ENCODE measurements around the gene GORAB.

GORAB gene

GRCh38 chr1:170562646-170563338 lies 30.8 kb downstream of the GORAB start:
- no peak overlapping the region for H3K4me2 ChIP-seq (ENCODE audit: low read length, poor library complexity, severe bottlenecking)

GRCh38 chr1:170567214-170567613 lies 35.2 kb downstream of the GORAB start:
- Histone ChIP-seq H3K18ac (ENCODE audit: low read depth in 1 of 2, low read length in 2 of 2) (no peak overlapping the region), H2BK15ac (ENCODE audit: low read depth, poor library complexity, severe bottlenecking) (no peak overlapping the region), H3K4me2 (ENCODE audit: low read length, poor library complexity, severe bottlenecking) (no peak overlapping the region), H4K8ac (ENCODE audit: low read length) (no peak overlapping the region), H3K4ac (ENCODE audit: low read depth in 1 of 2, low read length in 2 of 2) (no peak overlapping the region), H3K27me3 (ENCODE audit: control insufficient read depth in 1 of 2, insufficient read depth in 1 of 2, low read length in 2 of 2) (no peaks in the 10 kb centered on the region), H3K23ac (ENCODE audit: low read length in 2 of 2) (no peak overlapping the region), H2AFZ (ENCODE audit: low read depth, low read length) (no peak overlapping the region), H3K79me1 (replicated peaks; ENCODE audit: low read length, poor library complexity, severe bottlenecking) (no peaks in the 10 kb centered on the region), H3K4me3 (ENCODE audit: insufficient read depth in 1 of 2, low read depth in 1 of 2, low read length in 2 of 2) (no peak overlapping the region), H4K91ac (ENCODE audit: low read length) (no peak overlapping the region), H3K14ac (ENCODE audit: low read length in 2 of 2) (no peak overlapping the region), H3K4me1 (ENCODE audit: control insufficient read depth, insufficient read depth, low read depth, low read length) (peaks cover 2% of the 10 kb centered on the region), H2BK12ac (ENCODE audit: low read length in 2 of 2) (no peak overlapping the region), H3K36me3 (ENCODE audit: control insufficient read depth in 1 of 2, insufficient read depth in 2 of 2, low read depth in 1 of 2, low read length in 2 of 2) (no peaks in the 10 kb centered on the region), H3K9ac (ENCODE audit: low read length) (no peak overlapping the region), H2BK120ac (ENCODE audit: low read depth, low read length) (no peak overlapping the region), H2AK5ac (ENCODE audit: low read length, severe bottlenecking) (no peak overlapping the region), H2BK5ac (ENCODE audit: low read depth, low read length, poor library complexity, severe bottlenecking) (no peak overlapping the region), H3K27ac (ENCODE audit: low read length, poor library complexity, severe bottlenecking) (no peak overlapping the region), H3K9me3 (ENCODE audit: control insufficient read depth, low read length) (no peaks in the 10 kb centered on the region)
- WGBS, result 87% methylated on average over 3 of the region's 3 CpGs
- DNase-seq, result no peak

More at GRCh38 chr1:170562646-170563338, 30.8 kb downstream of the GORAB start:
- no peaks in the 10 kb centered on the region for H3K36me3 ChIP-seq (ENCODE audit: control insufficient read depth in 1 of 2, insufficient read depth in 2 of 2, low read depth in 1 of 2, low read length in 2 of 2)
- WGBS, result 42% methylated on average over 4 of the region's 7 CpGs
- H3K27ac ChIP-seq (ENCODE audit: low read length, poor library complexity, severe bottlenecking), result peak overlapping the region; percentile 81
- peak; percentile 71 for DNase-seq
- no peaks in the 10 kb centered on the region for H3K79me1 ChIP-seq (replicated peaks; ENCODE audit: low read length, poor library complexity, severe bottlenecking)
- peaks cover 38% of the 10 kb centered on the region for H3K9me3 ChIP-seq (ENCODE audit: control insufficient read depth, low read length)
- H2BK12ac ChIP-seq (ENCODE audit: low read length in 2 of 2), result peak overlapping the region; percentile 15 to 92
- H3K4me1 ChIP-seq (ENCODE audit: control insufficient read depth, insufficient read depth, low read depth, low read length), result peaks cover 2% of the 10 kb centered on the region
- H3K27me3 ChIP-seq (ENCODE audit: control insufficient read depth in 1 of 2, insufficient read depth in 1 of 2, low read length in 2 of 2), result no peaks in the 10 kb centered on the region
- H4K8ac ChIP-seq (ENCODE audit: low read length), result peak overlapping the region; percentile 8
- peak overlapping the region; percentile 46 for H2BK5ac ChIP-seq (ENCODE audit: low read depth, low read length, poor library complexity, severe bottlenecking)
- H3K23ac ChIP-seq (ENCODE audit: low read length in 2 of 2), result no peak overlapping the region
- H3K9ac ChIP-seq (ENCODE audit: low read length), result peak overlapping the region; percentile 89
- H2AFZ ChIP-seq (ENCODE audit: low read depth, low read length), result no peak overlapping the region
- H2BK15ac ChIP-seq (ENCODE audit: low read depth, poor library complexity, severe bottlenecking), result peak overlapping the region; percentile 66
- peak overlapping the region; percentile 60 to 81 for H3K18ac ChIP-seq (ENCODE audit: low read depth in 1 of 2, low read length in 2 of 2)
- peak overlapping the region; percentile 19 for H4K91ac ChIP-seq (ENCODE audit: low read length)
- peak overlapping the region in 1 of 2 experiments; percentile 44 for H3K4me3 ChIP-seq (ENCODE audit: insufficient read depth in 1 of 2, low read depth in 1 of 2, low read length in 2 of 2)
- H2BK120ac ChIP-seq (ENCODE audit: low read depth, low read length), result peak overlapping the region; percentile 56
- no peak overlapping the region for H2AK5ac ChIP-seq (ENCODE audit: low read length, severe bottlenecking)
- H3K4ac ChIP-seq (ENCODE audit: low read depth in 1 of 2, low read length in 2 of 2), result peak overlapping the region in 1 of 2 experiments; percentile 32
- H3K14ac ChIP-seq (ENCODE audit: low read length in 2 of 2), result peak overlapping the region in 1 of 2 experiments; percentile 48

GRCh38 chr1:170568197-170568596 lies 36.2 kb downstream of the GORAB start:
- Histone ChIP-seq H2BK12ac (ENCODE audit: low read length in 2 of 2) (no peak overlapping the region), H4K8ac (ENCODE audit: low read length) (no peak overlapping the region), H3K4ac (ENCODE audit: low read depth in 1 of 2, low read length in 2 of 2) (no peak overlapping the region), H3K4me2 (ENCODE audit: low read length, poor library complexity, severe bottlenecking) (no peak overlapping the region), H3K14ac (ENCODE audit: low read length in 2 of 2) (no peak overlapping the region), H2AK5ac (ENCODE audit: low read length, severe bottlenecking) (no peak overlapping the region), H3K79me1 (replicated peaks; ENCODE audit: low read length, poor library complexity, severe bottlenecking) (no peaks in the 10 kb centered on the region), H2BK15ac (ENCODE audit: low read depth, poor library complexity, severe bottlenecking) (no peak overlapping the region), H4K91ac (ENCODE audit: low read length) (no peak overlapping the region), H3K18ac (ENCODE audit: low read depth in 1 of 2, low read length in 2 of 2) (no peak overlapping the region), H3K27ac (ENCODE audit: low read length, poor library complexity, severe bottlenecking) (no peak overlapping the region), H2BK120ac (ENCODE audit: low read depth, low read length) (no peak overlapping the region), H3K36me3 (ENCODE audit: control insufficient read depth in 1 of 2, insufficient read depth in 2 of 2, low read depth in 1 of 2, low read length in 2 of 2) (no peaks in the 10 kb centered on the region), H3K27me3 (ENCODE audit: control insufficient read depth in 1 of 2, insufficient read depth in 1 of 2, low read length in 2 of 2) (no peaks in the 10 kb centered on the region), H3K4me3 (ENCODE audit: insufficient read depth in 1 of 2, low read depth in 1 of 2, low read length in 2 of 2) (no peak overlapping the region), H3K9me3 (ENCODE audit: control insufficient read depth, low read length) (no peaks in the 10 kb centered on the region), H3K23ac (ENCODE audit: low read length in 2 of 2) (no peak overlapping the region), H2AFZ (ENCODE audit: low read depth, low read length) (no peak overlapping the region), H2BK5ac (ENCODE audit: low read depth, low read length, poor library complexity, severe bottlenecking) (no peak overlapping the region), H3K4me1 (ENCODE audit: control insufficient read depth, insufficient read depth, low read depth, low read length) (no peaks in the 10 kb centered on the region), H3K9ac (ENCODE audit: low read length) (no peak overlapping the region)
- DNase-seq, result no peak

- Histone ChIP-seq H3K9ac (ENCODE audit: low read length) (no peak overlapping the region), H2BK5ac (ENCODE audit: low read depth, low read length, poor library complexity, severe bottlenecking) (no peak overlapping the region), H2BK15ac (ENCODE audit: low read depth, poor library complexity, severe bottlenecking) (no peak overlapping the region), H3K18ac (ENCODE audit: low read depth in 1 of 2, low read length in 2 of 2) (no peak overlapping the region), H2AK5ac (ENCODE audit: low read length, severe bottlenecking) (no peak overlapping the region), H3K27ac (ENCODE audit: low read length, poor library complexity, severe bottlenecking) (no peak overlapping the region), H4K8ac (ENCODE audit: low read length) (no peak overlapping the region), H3K27me3 (ENCODE audit: control insufficient read depth in 1 of 2, insufficient read depth in 1 of 2, low read length in 2 of 2) (no peaks in the 10 kb centered on the region), H3K4me3 (ENCODE audit: insufficient read depth in 1 of 2, low read depth in 1 of 2, low read length in 2 of 2) (no peak overlapping the region), H3K4me2 (ENCODE audit: low read length, poor library complexity, severe bottlenecking) (no peak overlapping the region), H3K14ac (ENCODE audit: low read length in 2 of 2) (no peak overlapping the region), H4K91ac (ENCODE audit: low read length) (no peak overlapping the region), H2BK12ac (ENCODE audit: low read length in 2 of 2) (no peak overlapping the region), H3K23ac (ENCODE audit: low read length in 2 of 2) (no peak overlapping the region), H3K79me1 (replicated peaks; ENCODE audit: low read length, poor library complexity, severe bottlenecking) (no peaks in the 10 kb centered on the region), H2AFZ (ENCODE audit: low read depth, low read length) (no peak overlapping the region), H2BK120ac (ENCODE audit: low read depth, low read length) (no peak overlapping the region), H3K4me1 (ENCODE audit: control insufficient read depth, insufficient read depth, low read depth, low read length) (no peaks in the 10 kb centered on the region), H3K4ac (ENCODE audit: low read depth in 1 of 2, low read length in 2 of 2) (no peak overlapping the region), H3K36me3 (ENCODE audit: control insufficient read depth in 1 of 2, insufficient read depth in 2 of 2, low read depth in 1 of 2, low read length in 2 of 2) (no peaks in the 10 kb centered on the region), H3K9me3 (ENCODE audit: control insufficient read depth, low read length) (no peaks in the 10 kb centered on the region)
- no peak for DNase-seq
- 77% methylated on average over 1 of the region's 3 CpGs for WGBS
Observed at GRCh38 chr1:170576980-170577379, 45.0 kb downstream of the GORAB start.
